Fibroblast of villous mesenchyme (primary cell): ENCODE measurements around the gene FILIP1. TPM values are rescaled to one million over a fixed set of nuclear protein-coding genes. Genes with fewer than 3 reads are reported as not detected.

Source experiments
- DNase-seq: peaks from one replicate; pipeline ENCODE4 v3.0.0-alpha.2; 2010; ENCODE audit warnings: low read depth
- H3K4me3 ChIP-seq: 2 replicates; pipeline ENCODE4 v1.5.1; 2011; ENCODE audit warnings: low read depth, mild to moderate bottlenecking, low read length
- total RNA-seq: library from RNA; depleted of rRNA; stranded (reverse); fragments of >200 nt; gene quantifications from 2 replicates; pipeline ENCODE4 v1.2.3, GENCODE V29; 2012
- TF ChIP-seq, protein P1 (sequence below): IDR thresholded peaks from 2 replicates; pipeline ENCODE4 v1.5.1; 2012; ENCODE audit warnings: low read depth, mild to moderate bottlenecking, low read length; ENCODE audit not compliant: insufficient read depth

FILIP1 gene
- total RNA-seq, 1 donor: 0.43 TPM

DNA sequence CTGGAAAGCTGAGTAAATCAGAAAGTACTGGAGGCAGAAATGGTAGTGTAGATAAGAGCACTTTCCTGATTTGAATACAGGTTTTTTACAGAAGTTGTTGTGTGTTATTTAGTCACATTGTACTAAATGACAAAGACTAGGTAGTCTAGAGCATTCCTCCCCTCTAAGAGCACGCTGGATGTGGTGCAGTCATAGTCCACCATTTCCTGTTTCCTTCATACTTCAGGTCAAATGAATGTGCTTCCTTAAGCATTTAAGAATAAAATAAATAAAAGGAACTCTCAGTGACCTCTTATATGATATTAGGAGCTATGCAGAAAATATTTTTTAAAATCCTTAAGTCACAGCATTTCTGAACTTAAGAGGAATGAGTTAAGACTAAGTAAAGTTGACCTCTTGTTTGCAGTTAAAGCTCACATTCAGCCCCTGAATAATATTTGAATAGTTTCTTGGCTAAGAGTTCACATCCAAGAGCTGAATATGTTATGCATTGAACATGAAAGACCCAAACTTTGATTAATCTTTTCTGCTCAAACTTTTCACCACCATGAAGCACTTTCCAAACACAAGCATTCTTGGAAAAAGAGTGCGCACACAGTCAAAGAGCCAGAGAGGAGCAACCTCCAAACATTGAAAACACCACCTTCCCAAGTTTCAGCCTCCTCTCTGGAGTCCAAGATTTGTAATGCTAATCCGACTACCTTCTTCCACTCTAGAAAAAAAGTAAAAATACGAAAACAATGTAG, 155.6 kb downstream of the FILIP1 start:
- no peak for DNase-seq
- TF ChIP-seq, protein P1, sequence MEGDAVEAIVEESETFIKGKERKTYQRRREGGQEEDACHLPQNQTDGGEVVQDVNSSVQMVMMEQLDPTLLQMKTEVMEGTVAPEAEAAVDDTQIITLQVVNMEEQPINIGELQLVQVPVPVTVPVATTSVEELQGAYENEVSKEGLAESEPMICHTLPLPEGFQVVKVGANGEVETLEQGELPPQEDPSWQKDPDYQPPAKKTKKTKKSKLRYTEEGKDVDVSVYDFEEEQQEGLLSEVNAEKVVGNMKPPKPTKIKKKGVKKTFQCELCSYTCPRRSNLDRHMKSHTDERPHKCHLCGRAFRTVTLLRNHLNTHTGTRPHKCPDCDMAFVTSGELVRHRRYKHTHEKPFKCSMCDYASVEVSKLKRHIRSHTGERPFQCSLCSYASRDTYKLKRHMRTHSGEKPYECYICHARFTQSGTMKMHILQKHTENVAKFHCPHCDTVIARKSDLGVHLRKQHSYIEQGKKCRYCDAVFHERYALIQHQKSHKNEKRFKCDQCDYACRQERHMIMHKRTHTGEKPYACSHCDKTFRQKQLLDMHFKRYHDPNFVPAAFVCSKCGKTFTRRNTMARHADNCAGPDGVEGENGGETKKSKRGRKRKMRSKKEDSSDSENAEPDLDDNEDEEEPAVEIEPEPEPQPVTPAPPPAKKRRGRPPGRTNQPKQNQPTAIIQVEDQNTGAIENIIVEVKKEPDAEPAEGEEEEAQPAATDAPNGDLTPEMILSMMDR: no peak
- H3K4me3 ChIP-seq: no peak overlapping the region

- TF ChIP-seq, protein P1: no peak
- no peak overlapping the region for H3K4me3 ChIP-seq
- DNase-seq: peak; percentile 50
These were observed 159.1 kb downstream of the FILIP1 start for GRCh38 chr6:75334266-75335040.

DNA sequence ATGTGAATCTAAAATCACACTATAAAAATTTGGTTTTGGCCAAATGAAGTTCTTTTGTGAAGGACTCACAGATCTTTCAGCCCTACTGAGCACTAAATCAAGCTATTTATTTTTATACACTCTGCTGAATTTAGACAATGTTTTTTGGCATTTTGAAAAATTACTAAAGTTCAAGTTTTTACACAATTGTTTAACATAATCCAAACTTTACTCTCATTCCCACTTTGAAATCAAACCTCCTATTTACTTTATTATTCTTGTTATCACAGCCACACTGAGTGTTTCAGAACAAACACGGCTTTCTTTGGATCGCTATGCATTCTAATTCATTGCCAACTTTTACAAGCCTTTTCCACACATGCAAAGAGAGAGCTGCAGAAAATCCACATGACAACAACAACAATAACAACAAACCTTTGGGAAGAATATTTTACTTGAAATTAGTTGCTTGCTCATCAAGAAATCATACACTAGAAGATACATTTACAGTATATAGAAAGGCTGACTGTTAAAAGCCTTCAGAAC, 159.9 kb downstream of the FILIP1 start:
- DNase-seq: no peak
- no peak overlapping the region for H3K4me3 ChIP-seq
- TF ChIP-seq, protein P1: no peak

- TF ChIP-seq, protein P1: no peak
- peak; percentile 13 for DNase-seq
These were observed 162.4 kb downstream of the FILIP1 start for GRCh38 chr6:75331151-75331550.

GRCh38 chr6:75329703-75330102, 163.9 kb downstream of the FILIP1 start:
- no peak overlapping the region for H3K4me3 ChIP-seq
- no peak for DNase-seq
- TF ChIP-seq, protein P1: no peak

More at GRCh38 chr6:75331151-75331550, 162.4 kb downstream of the FILIP1 start:
- H3K4me3 ChIP-seq: no peak overlapping the region

GRCh38 chr6:75327807-75328206, 165.8 kb downstream of the FILIP1 start:
- no peak overlapping the region for H3K4me3 ChIP-seq
- TF ChIP-seq, protein P1: no peak
- no peak for DNase-seq
